Sigmoid colon (tissue), 7 donors: Measurements from ENCODE around the gene KATNB1. TPM values are rescaled to one million over a fixed set of nuclear protein-coding genes. Genes with fewer than 3 reads are reported as not detected.

Experiments
- DNase-seq: peaks from one replicate; pipeline ENCODE4 v3.0.0-alpha.2; 2019
- H3K27ac ChIP-seq, 4 donors: fragments of 200-600 bp; sonication (generic); one replicate each; pipeline ENCODE4 v1.5.1; 2016 to 2019; ENCODE audit warnings: mild to moderate bottlenecking in 1 of 4
- H3K27me3 ChIP-seq, 3 donors: fragments of 200-600 bp; sonication (generic); one replicate each; pipeline ENCODE4 v1.5.1; 2019; ENCODE audit warnings: mild to moderate bottlenecking in 1 of 3
- H3K36me3 ChIP-seq, 4 donors: fragments of 200-600 bp; sonication (generic); one replicate each; pipeline ENCODE4 v1.5.1; 2016 to 2019
- H3K4me1 ChIP-seq, 4 donors: fragments of 200-600 bp; sonication (generic); one replicate each; pipeline ENCODE4 v1.5.1; 2017 to 2019
- H3K4me3 ChIP-seq, 4 donors: fragments of 200-600 bp; sonication (generic); one replicate each; pipeline ENCODE4 v1.5.1; 2017 to 2019; ENCODE audit warnings: mild to moderate bottlenecking in 2 of 4, moderate library complexity in 1 of 4
- H3K9me3 ChIP-seq, 4 donors: fragments of 200-600 bp in 3 of 4; sonication (generic) in 3 of 4; one replicate each; pipeline versions ENCODE4 v1.5.1 to v1.6.1; 2013 to 2019
- CTCF ChIP-seq, 4 experiments: fragments of 450-650 bp in 3 of 4; fragments of 200-600 bp in 1 of 4; IDR thresholded peaks; one replicate each; pipeline ENCODE4 v1.5.1; 2016 to 2019; ENCODE audit warnings: antibody characterized with exemption in 4 of 4, mild to moderate bottlenecking in 3 of 4, moderate library complexity in 2 of 4
- EP300 ChIP-seq, 4 donors: sonication (generic); formaldehyde crosslinking; IDR thresholded peaks; one replicate each; pipeline ENCODE4 v1.6.1; 2017; ENCODE audit warnings: antibody characterized with exemption in 4 of 4
- POLR2A ChIP-seq, 2 donors: fragments of 450-650 bp; IDR thresholded peaks; one replicate each; pipeline ENCODE4 v1.6.1; 2016; ENCODE audit warnings: antibody characterized with exemption in 2 of 2, mild to moderate bottlenecking in 2 of 2, moderate library complexity in 2 of 2
- POLR2AphosphoS5 ChIP-seq, 4 donors: sonication (generic); formaldehyde crosslinking; IDR thresholded peaks; one replicate each; pipeline ENCODE4 v1.6.1; 2017; ENCODE audit warnings: antibody characterized with exemption in 4 of 4
- WGBS, 2 donors: extraction: QIAGEN DNeasy Blood & Tissue Kit; methylation state at CpG; one replicate each; pipeline ENCODE4 v1.1.7; 2013; 5-methylcytosine and 5-hydroxymethylcytosine counted together
- intact Hi-C: fragments of 100-400 bp; cut with DNase I; formaldehyde crosslinking; loops from one replicate; pipeline ENCODE4 v1.15.1; 2023
- polyA plus RNA-seq, 3 donors: library from polyadenylated mRNA; stranded (reverse); fragments of 200-250 nt; gene quantifications; one replicate each; pipeline ENCODE4 v1.2.3, GENCODE V29; 2013
- small RNA-seq, 3 donors: library from RNA; depleted of rRNA; stranded (forward); fragments of <200 nt; gene quantifications; one replicate each; pipeline ENCODE3, GENCODE V24; 2016
- total RNA-seq, 4 donors: library from RNA; depleted of rRNA; stranded (reverse); fragments of >200 nt; gene quantifications; one replicate each; pipeline ENCODE4 v1.1.0, GENCODE V29; 2016
- donor health status: healthy with polysubstance abuse.
- donor health status: Bipolar disorder and iron deficiency.
- donor health status: healthy.

KATNB1 gene
- total and polyA plus RNA-seq, 7 donors = 4.3 to 18.6 (median 10.2) TPM

GRCh38 chr16:57804111-57804837 lies 68.7 kb downstream of the KATNB1 start:
- Histone ChIP-seq H3K36me3 (no peaks in the 10 kb centered on the region), H3K4me1 (peaks cover 0 to 74% (median 63%) of the 10 kb centered on the region in 4 donors), H3K27ac (peak overlapping the region; percentile 83 to 92 (median 84)), H3K27me3 (no peaks in the 10 kb centered on the region), H3K9me3 (no peaks in the 10 kb centered on the region), H3K4me3 (no peak overlapping the region)
- intact Hi-C loops = loop anchor here (5.0 to 10.0 kb wide), 3 partner anchors 67 to 321 kb away; partner anchors contain the start of genes CFAP20, KATNB1, USB1 and ZNF319
- WGBS, 2 donors = 54 to 79% methylated on average over 5 of the region's 5 CpGs
- no peak for DNase-seq
- no peak for TF ChIP-seq CTCF (IDR thresholded peaks at IDR 0.05)
- no peak for TF ChIP-seq EP300 (IDR thresholded peaks at IDR 0.05)
- no peak for TF ChIP-seq POLR2A (IDR thresholded peaks at IDR 0.05)
- no peak for TF ChIP-seq POLR2AphosphoS5 (IDR thresholded peaks at IDR 0.05)

GRCh38 chr16:57805176-57805575 lies 69.6 kb downstream of the KATNB1 start:
- peak overlapping the region; percentile 83 to 92 (median 84) for H3K27ac ChIP-seq
- WGBS, 2 donors = 53 to 79% methylated on average over 6 of the region's 6 CpGs
- DNase-seq = no peak

More at GRCh38 chr16:57805176-57805575, 69.6 kb downstream of the KATNB1 start:
- H3K9me3 ChIP-seq = no peaks in the 10 kb centered on the region
- TF ChIP-seq CTCF (IDR thresholded peaks at IDR 0.05) (no peak), POLR2AphosphoS5 (IDR thresholded peaks at IDR 0.05) (peak in 1 of 4 donors; percentile 32)
- H3K4me1 ChIP-seq = peaks cover 0 to 65% (median 60%) of the 10 kb centered on the region in 4 donors
- no peaks in the 10 kb centered on the region for H3K27me3 ChIP-seq
- no peaks in the 10 kb centered on the region for H3K36me3 ChIP-seq
- intact Hi-C loops = loop anchor here (10.0 kb wide), 1 partner anchor 320 kb away; the partner anchor contains the start of gene CFAP20
- H3K4me3 ChIP-seq = no peak overlapping the region

Small RNAs within 50 kb of the gene (small RNA-seq; reads per million reads assigned to genes)
- 0 to 0.54 (median 0) reads per million in 3 donors for gene MIR6772

Other genes with a start within 250 kb of the KATNB1 start
- 10 to 100 TPM in 2 of 4 donors, 1 to 10 TPM in 2; 3.9 to 21.8 (median 10.1) TPM for gene DOK4, start 249.3 kb upstream of the KATNB1 start, total RNA-seq
- gene DOK4, start 249.3 kb upstream of the KATNB1 start, polyA plus RNA-seq = 100 to 1,000 TPM; 102 to 147 (median 103) TPM
- 10 to 100 TPM; 17.8 to 46.8 (median 21.0) TPM for gene CCDC102A, start 199.2 kb upstream of the KATNB1 start, total RNA-seq
- gene CCDC102A, start 199.2 kb upstream of the KATNB1 start, polyA plus RNA-seq = 1 to 10 TPM; 1.6 to 4.0 (median 2.4) TPM
- under 1 TPM in 1 of 4 donors, not detected in 3; 0.36 TPM for gene ADGRG5, start 193.1 kb upstream of the KATNB1 start, total RNA-seq
- gene ADGRG5, start 193.1 kb upstream of the KATNB1 start, polyA plus RNA-seq = 1 to 10 TPM in 1 of 3 donors, under 1 TPM in 2; 0.60 to 4.0 (median 0.69) TPM
- 1 to 10 TPM; 5.0 to 8.0 (median 6.7) TPM for gene ADGRG1, start 107.1 kb upstream of the KATNB1 start, total RNA-seq
- gene ADGRG1, start 107.1 kb upstream of the KATNB1 start, polyA plus RNA-seq = 10 to 100 TPM in 1 of 3 donors, 1 to 10 TPM in 2; 5.3 to 36.3 (median 7.8) TPM
- 1 to 10 TPM; 3.0 to 6.6 (median 4.9) TPM for gene ADGRG3, start 67.5 kb upstream of the KATNB1 start, total RNA-seq
- gene ADGRG3, start 67.5 kb upstream of the KATNB1 start, polyA plus RNA-seq = 1 to 10 TPM in 2 of 3 donors, under 1 TPM in 1; 0.69 to 3.6 (median 2.4) TPM
- gene DRC7, start 41.0 kb upstream of the KATNB1 start, total RNA-seq = not detected
- not detected for gene DRC7, start 41.0 kb upstream of the KATNB1 start, polyA plus RNA-seq
- gene KIFC3, start 66.7 kb downstream of the KATNB1 start, total RNA-seq = 10 to 100 TPM; 10.0 to 31.2 (median 21.6) TPM
- 1 to 10 TPM; 2.5 to 7.2 (median 6.4) TPM for gene KIFC3, start 66.7 kb downstream of the KATNB1 start, polyA plus RNA-seq
- 10 to 100 TPM in 1 of 4 donors, 1 to 10 TPM in 1, under 1 TPM in 1, not detected in 1; 0.71 to 13.0 (median 2.0) TPM for gene CNGB1, start 235.4 kb downstream of the KATNB1 start, total RNA-seq
- under 1 TPM in 1 of 3 donors, not detected in 2; 0.70 TPM for gene CNGB1, start 235.4 kb downstream of the KATNB1 start, polyA plus RNA-seq